CD14-positive monocyte (primary cell): ENCODE results near the gene SLC25A26. TPM values are rescaled to one million over a fixed set of nuclear protein-coding genes. Genes with fewer than 3 reads are reported as not detected.

Experiments used
- DNase-seq, 3 donors: peaks; one replicate each; pipeline ENCODE4 v3.0.0-alpha.2; 2011 to 2022
- H2AFZ ChIP-seq: 2 replicates; pipeline ENCODE4 v1.6.0; 2012; ENCODE audit warnings: mild to moderate bottlenecking, low read depth, low read length, inconsistent platforms; ENCODE audit not compliant: insufficient read depth, poor library complexity, severe bottlenecking
- H3K27ac ChIP-seq, 2 donors: 1 replicate in 1 of 2; 2 replicates in 1 of 2; pipeline ENCODE4 v1.5.1; 2012 to 2013; ENCODE audit warnings: low read length in 2 of 2, control low read depth in 1 of 2, inconsistent platforms in 1 of 2, low read depth in 1 of 2, mild to moderate bottlenecking in 1 of 2
- H3K27me3 ChIP-seq, 2 donors: one replicate each; pipeline versions ENCODE4 v1.6.0 to v1.6.1; 2011 to 2013; ENCODE audit warnings: low read length in 2 of 2; ENCODE audit not compliant: control insufficient read depth in 2 of 2, insufficient read depth in 2 of 2
- H3K36me3 ChIP-seq, 2 donors: replicated peaks in 1 of 2; 1 replicate in 1 of 2; 2 replicates in 1 of 2; pipeline versions ENCODE4 v1.5.1 to v1.6.1; 2012 to 2013; ENCODE audit warnings: low read length in 2 of 2, control low read depth in 1 of 2, inconsistent platforms in 1 of 2, mild to moderate bottlenecking in 1 of 2; ENCODE audit not compliant: insufficient read depth in 2 of 2, control insufficient read depth in 1 of 2
- H3K4me1 ChIP-seq, 2 donors: 1 replicate in 1 of 2; 2 replicates in 1 of 2; pipeline versions ENCODE4 v1.5.1 to v1.6.1; 2012 to 2013; ENCODE audit warnings: low read length in 2 of 2, control low read depth in 1 of 2, inconsistent platforms in 1 of 2, mild to moderate bottlenecking in 1 of 2, moderate library complexity in 1 of 2; ENCODE audit not compliant: insufficient read depth in 2 of 2, control insufficient read depth in 1 of 2
- H3K4me2 ChIP-seq: replicated peaks from 2 replicates; pipeline ENCODE3; 2012; ENCODE audit warnings: low read length, moderate library complexity, mild to moderate bottlenecking; ENCODE audit not compliant: poor library complexity, severe bottlenecking; ENCODE audit errors: extremely low read depth
- H3K4me3 ChIP-seq, 3 experiments: fragments of 200-600 bp in 1 of 3; sonication (generic) in 1 of 3; replicated peaks in 1 of 3; 1 replicate in 2 of 3; 2 replicates in 1 of 3; pipeline ENCODE4 v1.5.1; 2011 to 2013; ENCODE audit warnings: low read length in 3 of 3, mild to moderate bottlenecking in 3 of 3, control low read depth in 2 of 3, low read depth in 2 of 3, inconsistent platforms in 1 of 3, moderate library complexity in 1 of 3
- H3K79me2 ChIP-seq: 2 replicates; pipeline ENCODE4 v1.6.0; 2012; ENCODE audit warnings: mild to moderate bottlenecking, control low read depth, inconsistent platforms, low read length, moderate library complexity; ENCODE audit not compliant: insufficient read depth
- H3K9ac ChIP-seq: 2 replicates; pipeline ENCODE4 v1.6.0; 2017; ENCODE audit warnings: low read length, mild to moderate bottlenecking; ENCODE audit not compliant: insufficient read depth, poor library complexity, severe bottlenecking
- H3K9me3 ChIP-seq, 2 donors: replicated peaks in 1 of 2; 1 replicate in 1 of 2; 2 replicates in 1 of 2; pipeline versions ENCODE4 v1.5.1 to v1.6.1; 2012 to 2013; ENCODE audit warnings: low read length in 2 of 2, control low read depth in 1 of 2; ENCODE audit not compliant: control insufficient read depth in 1 of 2, insufficient read depth in 1 of 2
- H4K20me1 ChIP-seq: 2 replicates; pipeline ENCODE4 v1.6.0; 2012; ENCODE audit warnings: mild to moderate bottlenecking, low read length, control low read depth, moderate library complexity; ENCODE audit not compliant: insufficient read depth
- H3K27ac Mint-ChIP-seq, 7 donors: one replicate each; pipeline ENCODE4 v1.8.0; 2020; ENCODE audit warnings: mild to moderate bottlenecking in 7 of 7, mixed read lengths in 7 of 7, moderate library complexity in 6 of 7, inconsistent platforms in 2 of 7
- H3K27me3 Mint-ChIP-seq, 3 donors: one replicate each; pipeline ENCODE4 v1.8.0; 2021 to 2022; ENCODE audit warnings: low read depth in 3 of 3, mild to moderate bottlenecking in 3 of 3, mixed read lengths in 3 of 3, moderate library complexity in 3 of 3, inconsistent platforms in 1 of 3
- H3K36me3 Mint-ChIP-seq, 2 donors: one replicate each; pipeline ENCODE4 v1.8.0; 2020; ENCODE audit warnings: mixed read lengths in 2 of 2, inconsistent platforms in 1 of 2, mild to moderate bottlenecking in 1 of 2
- H3K4me1 Mint-ChIP-seq: one replicate; pipeline ENCODE4 v1.8.0; 2020; ENCODE audit warnings: mild to moderate bottlenecking, mixed read lengths
- H3K4me3 Mint-ChIP-seq, 2 donors: one replicate each; pipeline ENCODE4 v1.8.0; 2020; ENCODE audit warnings: mild to moderate bottlenecking in 2 of 2, mixed read lengths in 2 of 2, moderate library complexity in 1 of 2
- H3K9me3 Mint-ChIP-seq, 7 donors: one replicate each; pipeline ENCODE4 v1.8.0; 2020 to 2022; ENCODE audit warnings: mixed read lengths in 7 of 7, mild to moderate bottlenecking in 6 of 7, moderate library complexity in 6 of 7, inconsistent platforms in 2 of 7
- WGBS: methylation state at CpG from one replicate; pipeline ENCODE4 v1.1.5; 2013; ENCODE audit warnings: missing lambda C conversion rate; ENCODE audit not compliant: insufficient coverage; 5-methylcytosine and 5-hydroxymethylcytosine counted together
- intact Hi-C, 2 donors: fragments of 100-400 bp; cut with micrococcal nuclease; formaldehyde crosslinking; loops; one replicate each; pipeline versions ENCODE4 v1.15.0 to v1.15.1; 2023
- polyA plus RNA-seq, 3 donors: library from polyadenylated mRNA; depleted of rRNA in 1 of 3; unstranded in 2 of 3; stranded (reverse) in 1 of 3; fragments of 300-500 nt in 2 of 3; fragments of >200 nt in 1 of 3; fragmentation: Illumina TruSeq in 2 of 3; gene quantifications; 1 replicate in 2 of 3; 2 replicates in 1 of 3; pipeline ENCODE4 v1.2.3, GENCODE V29; 2012 to 2021
- TF ChIP-seq, protein P1 (sequence below): fragments of 200-600 bp; IDR thresholded peaks from one replicate; pipeline ENCODE4 v1.8.0; 2022; ENCODE audit warnings: antibody characterized with exemption, mild to moderate bottlenecking

SLC25A26 gene
- polyA plus RNA-seq, 3 donors, result 11.6 to 23.0 (median 14.4) TPM

DNA sequence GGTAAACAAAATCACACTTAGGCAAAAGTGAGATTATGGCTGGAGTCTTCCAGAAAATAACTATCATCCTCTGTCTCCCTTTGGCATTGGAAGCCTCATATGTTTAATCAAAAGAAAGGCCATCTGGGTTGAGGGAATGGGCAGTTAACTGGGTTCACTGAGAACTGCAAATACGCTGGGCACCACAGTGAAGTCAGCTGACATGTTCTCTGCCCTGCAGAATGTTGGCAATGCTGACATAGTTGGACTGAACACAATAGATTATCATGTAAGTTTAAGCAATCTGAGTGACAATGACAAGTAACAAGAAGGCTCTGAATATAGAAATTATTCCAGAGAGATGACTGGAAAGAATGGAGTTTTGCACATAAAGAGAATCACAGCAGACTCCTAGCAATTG is 43.8 kb upstream of the SLC25A26 start:
- H3K36me3 ChIP-seq, result no peaks in the 10 kb centered on the region
- no peaks in the 10 kb centered on the region for H4K20me1 ChIP-seq
- Mint-ChIP-seq H3K4me1 (no peaks in the 10 kb centered on the region), H3K36me3 (no peaks in the 10 kb centered on the region), H3K9me3 (peaks cover 0 to 3% (median 0%) of the 10 kb centered on the region in 7 donors), H3K27ac (no peak overlapping the region), H3K4me3 (no peak overlapping the region), H3K27me3 (peaks cover 0 to 12% (median 1%) of the 10 kb centered on the region in 3 donors)
- TF ChIP-seq, protein P1, sequence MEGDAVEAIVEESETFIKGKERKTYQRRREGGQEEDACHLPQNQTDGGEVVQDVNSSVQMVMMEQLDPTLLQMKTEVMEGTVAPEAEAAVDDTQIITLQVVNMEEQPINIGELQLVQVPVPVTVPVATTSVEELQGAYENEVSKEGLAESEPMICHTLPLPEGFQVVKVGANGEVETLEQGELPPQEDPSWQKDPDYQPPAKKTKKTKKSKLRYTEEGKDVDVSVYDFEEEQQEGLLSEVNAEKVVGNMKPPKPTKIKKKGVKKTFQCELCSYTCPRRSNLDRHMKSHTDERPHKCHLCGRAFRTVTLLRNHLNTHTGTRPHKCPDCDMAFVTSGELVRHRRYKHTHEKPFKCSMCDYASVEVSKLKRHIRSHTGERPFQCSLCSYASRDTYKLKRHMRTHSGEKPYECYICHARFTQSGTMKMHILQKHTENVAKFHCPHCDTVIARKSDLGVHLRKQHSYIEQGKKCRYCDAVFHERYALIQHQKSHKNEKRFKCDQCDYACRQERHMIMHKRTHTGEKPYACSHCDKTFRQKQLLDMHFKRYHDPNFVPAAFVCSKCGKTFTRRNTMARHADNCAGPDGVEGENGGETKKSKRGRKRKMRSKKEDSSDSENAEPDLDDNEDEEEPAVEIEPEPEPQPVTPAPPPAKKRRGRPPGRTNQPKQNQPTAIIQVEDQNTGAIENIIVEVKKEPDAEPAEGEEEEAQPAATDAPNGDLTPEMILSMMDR, result no peak
- no peak overlapping the region for H2AFZ ChIP-seq
- 100% methylated on average over 1 of the region's 1 CpG for WGBS
- intact Hi-C loops, result no loop called here
- no peaks in the 10 kb centered on the region for H3K9me3 ChIP-seq
- no peak overlapping the region for H3K4me2 ChIP-seq
- no peaks in the 10 kb centered on the region for H3K27me3 ChIP-seq
- no peaks in the 10 kb centered on the region for H3K79me2 ChIP-seq
- H3K27ac ChIP-seq, result no peak overlapping the region
- no peak overlapping the region for H3K4me3 ChIP-seq
- H3K9ac ChIP-seq, result no peak overlapping the region
- no peaks in the 10 kb centered on the region for H3K4me1 ChIP-seq
- DNase-seq, result no peak

DNA sequence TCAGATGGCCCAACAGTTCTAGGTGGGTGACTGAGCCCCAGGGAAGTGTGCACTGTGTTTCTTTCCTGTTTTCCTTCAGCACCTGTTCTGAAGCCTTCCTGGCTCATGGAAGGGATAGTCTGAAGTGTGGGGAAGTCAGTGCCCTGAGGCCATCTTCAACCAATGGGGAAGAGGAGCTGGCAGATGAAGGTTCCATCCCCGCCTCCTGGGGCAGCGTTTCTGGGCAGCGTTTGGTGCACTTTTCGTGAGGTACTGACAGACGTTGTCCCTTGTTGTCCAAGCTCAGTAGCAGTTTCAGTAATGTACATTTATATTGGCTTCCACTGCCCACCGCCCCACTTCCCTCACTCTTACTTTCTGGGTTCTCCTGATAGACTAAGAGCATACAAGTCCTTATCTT is 42.6 kb upstream of the SLC25A26 start:
- DNase-seq, result no peak
- H3K4me3 Mint-ChIP-seq, result no peak overlapping the region
- TF ChIP-seq, protein P1, result no peak
- H3K27me3 ChIP-seq, result no peaks in the 10 kb centered on the region
- no peaks in the 10 kb centered on the region for H3K36me3 ChIP-seq
- no peaks in the 10 kb centered on the region for H3K36me3 Mint-ChIP-seq
- no peak overlapping the region for H3K9ac ChIP-seq
- no peaks in the 10 kb centered on the region for H3K9me3 ChIP-seq
- H3K27ac ChIP-seq, result no peak overlapping the region
- H3K4me1 ChIP-seq, result no peaks in the 10 kb centered on the region
- H3K27ac Mint-ChIP-seq, result no peak overlapping the region
- WGBS, result 100% methylated on average over 1 of the region's 6 CpGs
- H3K27me3 Mint-ChIP-seq, result peaks cover 0 to 9% (median 1%) of the 10 kb centered on the region in 3 donors
- peaks cover 0 to 9% (median 2%) of the 10 kb centered on the region in 7 donors for H3K9me3 Mint-ChIP-seq
- H3K4me2 ChIP-seq, result no peak overlapping the region
- intact Hi-C loops, result no loop called here
- H4K20me1 ChIP-seq, result no peaks in the 10 kb centered on the region
- H3K79me2 ChIP-seq, result no peaks in the 10 kb centered on the region
- no peak overlapping the region for H2AFZ ChIP-seq
- H3K4me1 Mint-ChIP-seq, result no peaks in the 10 kb centered on the region
- no peak overlapping the region for H3K4me3 ChIP-seq
